HCT116 (cell line): ENCODE measurements around the gene ATXN7L1. TPM values are rescaled to one million over a fixed set of nuclear protein-coding genes. Genes with fewer than 3 reads are reported as not detected.

Experiments used
- ATAC-seq: fragments of 200-7000 bp; cut with Tn5 transposase; 2 replicates; pipeline ENCODE4 v1.9.1; 2020; ENCODE audit warnings: mild to moderate bottlenecking, moderate library complexity
- BruUV-seq: library from RNA; stranded (reverse); fragments of 400-500 nt; replicated peaks from 2 replicates; lab custom pipeline; 2021; lab: Mats Ljungman, UMichigan
- CTCF ChIA-PET: fragments of 300-600 bp; sonication (Branson Sonifier 250); formaldehyde crosslinking; loops from one replicate; lab custom pipeline; 2021; ENCODE audit warnings: antibody characterized with exemption; lab: Charles Lee
- POLR2A ChIA-PET: fragments of 300-600, 350-600 bp; sonication (Branson Sonifier 250); formaldehyde crosslinking; loops from one replicate; lab custom pipeline; 2021; ENCODE audit warnings: antibody characterized with exemption; lab: Charles Lee
- RAD21 ChIA-PET, 2 experiments: fragments of 300-600 bp; sonication (Branson Sonifier 250); formaldehyde crosslinking; loops; one replicate each; lab custom pipeline; 2023; ENCODE audit warnings: low total read pairs in 2 of 2; ENCODE audit not compliant: uncharacterized antibody in 2 of 2, unreplicated experiment in 2 of 2, low non-redundant PET in 1 of 2; lab: Charles Lee
- DNase-seq: peaks from one replicate; pipeline ENCODE4 v3.0.0-alpha.2; 2010; ENCODE audit warnings: low read depth, low spot score
- H2AFZ ChIP-seq: fragments of 200-600 bp; shearing (Covaris generic), sonication (generic); 2 replicates; pipeline ENCODE4 v1.6.1; 2017; ENCODE audit warnings: low read depth, mixed run types, mixed read lengths, antibody characterized with exemption, low read length; ENCODE audit not compliant: poor library complexity, severe bottlenecking
- H3K27ac ChIP-seq: 2 replicates; pipeline ENCODE4 v1.5.1; 2012; ENCODE audit warnings: low read depth, low read length
- H3K27me3 ChIP-seq: fragments of 200-600 bp; sonication (generic); 2 replicates; pipeline ENCODE4 v1.6.1; 2016; ENCODE audit warnings: mixed run types, low read length, mixed read lengths; ENCODE audit not compliant: insufficient read depth
- H3K36me3 ChIP-seq, 2 experiments: fragments of 200-500 bp in 1 of 2; fragments of 200-600 bp in 1 of 2; sonication (Bioruptor generic) in 1 of 2; sonication (generic) in 1 of 2; 2 replicates each; pipeline versions ENCODE4 v1.5.1 to v1.6.1; 2014 to 2016; ENCODE audit warnings: low read length in 2 of 2, inconsistent platforms in 1 of 2, mixed read lengths in 1 of 2, mixed run types in 1 of 2; ENCODE audit not compliant: insufficient read depth in 2 of 2, control insufficient read depth in 1 of 2
- H3K4me1 ChIP-seq, 2 experiments: fragments of 200-600 bp in 1 of 2; sonication (generic) in 1 of 2; 2 replicates each; pipeline versions ENCODE4 v1.5.1 to v1.6.1; 2012 to 2017; ENCODE audit warnings: low read length in 2 of 2, inconsistent platforms in 1 of 2, mild to moderate bottlenecking in 1 of 2, mixed read lengths in 1 of 2, mixed run types in 1 of 2, moderate library complexity in 1 of 2; ENCODE audit not compliant: insufficient read depth in 2 of 2, control insufficient read depth in 1 of 2
- H3K4me2 ChIP-seq: fragments of 200-600 bp; sonication (generic); 2 replicates; pipeline ENCODE4 v1.6.1; 2017; ENCODE audit warnings: mixed run types, low read length, mixed read lengths
- H3K4me3 ChIP-seq, 2 experiments: fragments of 200-600 bp in 1 of 2; sonication (generic) in 1 of 2; replicated peaks in 1 of 2; 2 replicates each; pipeline ENCODE4 v1.5.1; 2011 to 2016; ENCODE audit warnings: low read length in 2 of 2, control low read depth in 1 of 2, low read depth in 1 of 2, mild to moderate bottlenecking in 1 of 2, mixed read lengths in 1 of 2, mixed run types in 1 of 2
- H3K79me2 ChIP-seq: fragments of 200-600 bp; sonication (generic); 2 replicates; pipeline ENCODE4 v1.6.1; 2017; ENCODE audit warnings: mild to moderate bottlenecking, mixed run types, low read length, moderate library complexity, mixed read lengths; ENCODE audit not compliant: insufficient read depth
- H3K9ac ChIP-seq: fragments of 200-600 bp; sonication (generic); 2 replicates; pipeline ENCODE4 v1.6.1; 2016; ENCODE audit warnings: low read length, mixed read lengths
- H3K9me2 ChIP-seq: fragments of 200-600 bp; sonication (generic), shearing (Covaris generic); 2 replicates; pipeline ENCODE4 v1.6.1; 2017; ENCODE audit warnings: mixed run types, mild to moderate bottlenecking, moderate library complexity; ENCODE audit not compliant: insufficient read depth
- H3K9me3 ChIP-seq, 2 experiments: fragments of 200-500 bp in 1 of 2; fragments of 200-600 bp in 1 of 2; sonication (Bioruptor generic) in 1 of 2; sonication (generic) in 1 of 2; 2 replicates each; pipeline ENCODE4 v1.6.1; 2014 to 2017; ENCODE audit warnings: low read length in 2 of 2, mixed read lengths in 2 of 2, inconsistent platforms in 1 of 2, low read depth in 1 of 2, mild to moderate bottlenecking in 1 of 2, mixed run types in 1 of 2, moderate library complexity in 1 of 2; ENCODE audit not compliant: control insufficient read depth in 1 of 2, insufficient read depth in 1 of 2
- H4K20me1 ChIP-seq: fragments of 200-600 bp; sonication (generic), shearing (Covaris generic); 2 replicates; pipeline ENCODE4 v1.6.1; 2017; ENCODE audit warnings: mixed run types, mild to moderate bottlenecking, moderate library complexity; ENCODE audit not compliant: insufficient read depth
- CEBPB ChIP-seq: IDR thresholded peaks from 2 replicates; pipeline ENCODE4 v1.6.1; 2012; ENCODE audit warnings: low read depth
- CTCF ChIP-seq, 3 experiments: fragments of 200-600 bp in 1 of 3; sonication (generic) in 1 of 3; IDR thresholded peaks in 2 of 3; conservative IDR thresholded peaks in 1 of 3; 2 replicates each; pipeline ENCODE4 v1.5.1; 2012 to 2017; ENCODE audit warnings: low read depth in 2 of 3, low read length in 2 of 3, antibody characterized with exemption in 1 of 3, borderline replicate concordance in 1 of 3, control low read depth in 1 of 3, mild to moderate bottlenecking in 1 of 3, mixed read lengths in 1 of 3, mixed run types in 1 of 3, moderate library complexity in 1 of 3; ENCODE audit not compliant: insufficient read depth in 1 of 3
- EGR1 ChIP-seq: IDR thresholded peaks from 2 replicates; pipeline ENCODE4 v1.6.1; 2012; ENCODE audit warnings: low read depth
- ELF1 ChIP-seq: IDR thresholded peaks from 2 replicates; pipeline ENCODE4 v1.6.1; 2012; ENCODE audit warnings: low read depth, borderline replicate concordance
- FOSL1 ChIP-seq: IDR thresholded peaks from 2 replicates; pipeline ENCODE4 v1.6.1; 2012; ENCODE audit warnings: low read depth
- MAX ChIP-seq: IDR thresholded peaks from 2 replicates; pipeline ENCODE4 v1.6.1; 2012
- POLR2AphosphoS5 ChIP-seq: IDR thresholded peaks from 2 replicates; pipeline ENCODE4 v1.6.1; 2011; ENCODE audit warnings: mild to moderate bottlenecking, low read depth, low read length, moderate library complexity
- RAD21 ChIP-seq: IDR thresholded peaks from 2 replicates; pipeline ENCODE4 v1.6.1; 2012; ENCODE audit warnings: low read depth, mild to moderate bottlenecking
- REST ChIP-seq: IDR thresholded peaks from 2 replicates; pipeline ENCODE4 v1.6.1; 2012; ENCODE audit warnings: low read depth
- SIN3A ChIP-seq: IDR thresholded peaks from 2 replicates; pipeline ENCODE4 v1.6.1; 2012; ENCODE audit warnings: low read depth
- SP1 ChIP-seq: IDR thresholded peaks from 2 replicates; pipeline ENCODE4 v1.6.1; 2012; ENCODE audit warnings: low read depth
- SRF ChIP-seq: IDR thresholded peaks from 2 replicates; pipeline ENCODE4 v1.6.1; 2012; ENCODE audit warnings: low read depth
- TCF7L2 ChIP-seq: IDR thresholded peaks from 2 replicates; pipeline ENCODE4 v1.7.0; 2011; ENCODE audit warnings: borderline replicate concordance, inconsistent platforms; ENCODE audit not compliant: insufficient read depth, insufficient read length; ENCODE audit errors: extremely low read depth
- YY1 ChIP-seq: IDR thresholded peaks from 2 replicates; pipeline ENCODE4 v1.6.1; 2011; ENCODE audit warnings: low read length, low read depth, moderate library complexity, mild to moderate bottlenecking; ENCODE audit not compliant: insufficient replicate concordance; ENCODE audit errors: extremely low read depth
- ZBTB33 ChIP-seq: IDR thresholded peaks from 2 replicates; pipeline ENCODE4 v1.6.1; 2011; ENCODE audit warnings: mild to moderate bottlenecking, low read length, moderate library complexity; ENCODE audit not compliant: insufficient replicate concordance; ENCODE audit errors: extremely low read depth
- ZFX ChIP-seq: fragments of 450-650 bp; IDR thresholded peaks from 2 replicates; pipeline ENCODE4 v1.6.1; 2017
- ZNF274 ChIP-seq: fragments of 200-500 bp; sonication (Bioruptor generic); IDR thresholded peaks from 2 replicates; pipeline ENCODE4 v1.6.1; 2014; ENCODE audit warnings: mild to moderate bottlenecking, low read depth, low read length, inconsistent platforms
- intact Hi-C: fragments of 100-400 bp; cut with micrococcal nuclease; formaldehyde crosslinking; loops from 2 replicates; pipeline ENCODE4 v1.10.0; 2022
- total RNA-seq: library from RNA; stranded (reverse); gene quantifications from one replicate; pipeline ENCODE4 v1.2.1, GENCODE V29; 2021; ENCODE audit not compliant: unreplicated experiment
- TF ChIP-seq, protein P1 (sequence below): IDR thresholded peaks from 2 replicates; pipeline ENCODE4 v1.6.1; 2012

The ATXN7L1 gene
- total RNA-seq, 1 experiment from 2014 or later = 11.5 TPM

DNA sequence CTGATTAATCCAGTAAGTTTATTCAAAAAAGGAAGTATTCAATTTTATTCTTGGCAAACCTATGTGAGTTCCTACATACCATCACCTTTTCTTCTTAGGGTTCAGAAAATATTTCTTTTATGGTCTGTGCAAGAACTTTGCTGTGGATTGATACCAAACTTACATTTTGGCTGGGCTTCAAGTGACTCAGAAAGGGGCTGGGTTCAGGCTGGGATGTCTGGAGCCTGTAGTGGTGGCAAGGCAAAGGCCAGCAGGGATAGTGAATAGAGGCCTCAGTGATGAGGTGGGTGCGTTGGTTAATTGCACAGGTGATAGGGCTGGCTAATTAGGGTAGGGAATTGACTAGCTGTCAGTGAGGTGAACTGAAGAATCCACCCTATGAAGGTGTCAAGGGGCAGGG, 40.2 kb upstream of the ATXN7L1 start:
- H3K4me2 ChIP-seq = no peak overlapping the region
- H3K36me3 ChIP-seq = peaks cover 0 to 4% of the 10 kb centered on the region in 2 experiments; a peak in 1 of 4 replicates
- no peaks in the 10 kb centered on the region for H3K79me2 ChIP-seq
- no peak overlapping the region for H3K27ac ChIP-seq
- ChIA-PET POLR2A (no interaction called here), RAD21 (no interaction called here), CTCF (no interaction called here)
- H3K4me3 ChIP-seq = no peak overlapping the region
- no peak for ATAC-seq
- H4K20me1 ChIP-seq = no peaks in the 10 kb centered on the region
- H2AFZ ChIP-seq = no peak overlapping the region
- no peaks in the 10 kb centered on the region for H3K9me3 ChIP-seq
- no peaks in the 10 kb centered on the region for H3K9me2 ChIP-seq
- no peaks in the 10 kb centered on the region for H3K27me3 ChIP-seq
- intact Hi-C loops = no loop called here
- no peak for TF ChIP-seq ZNF274
- TF ChIP-seq MAX = no peak
- TF ChIP-seq CEBPB = no peak
- TF ChIP-seq REST = no peak
- TF ChIP-seq ZFX = no peak
- TF ChIP-seq POLR2AphosphoS5 = no peak
- no peak for TF ChIP-seq CTCF (IDR thresholded peaks at IDR 0.05 in 2 of 3, conservative IDR thresholded peaks at IDR 0.05 in 1 of 3; ENCODE audit: borderline replicate concordance in 1 of 3, insufficient read depth in 1 of 3, low read depth in 2 of 3, low read length in 2 of 3)
- TF ChIP-seq YY1 = no peak
- TF ChIP-seq FOSL1 = no peak
- TF ChIP-seq RAD21 = no peak
- no peak for TF ChIP-seq ZBTB33
- TF ChIP-seq, protein P1, sequence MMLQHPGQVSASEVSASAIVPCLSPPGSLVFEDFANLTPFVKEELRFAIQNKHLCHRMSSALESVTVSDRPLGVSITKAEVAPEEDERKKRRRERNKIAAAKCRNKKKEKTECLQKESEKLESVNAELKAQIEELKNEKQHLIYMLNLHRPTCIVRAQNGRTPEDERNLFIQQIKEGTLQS = no peak
- no peak for TF ChIP-seq SRF
- no peak for TF ChIP-seq ELF1
- no peak for TF ChIP-seq SIN3A
- no peak for TF ChIP-seq SP1
- TF ChIP-seq TCF7L2 = no peak
- TF ChIP-seq EGR1 = no peak
- no peak for DNase-seq
- H3K4me1 ChIP-seq = no peaks in the 10 kb centered on the region
- BruUV-seq = no TSS peak
- no peak overlapping the region for H3K9ac ChIP-seq
